ENCODE data around the gene NR4A3. TPM values are rescaled to one million over a fixed set of nuclear protein-coding genes. Genes with fewer than 3 reads are reported as not detected.

Gene NR4A3
- polyA plus RNA-seq, 3 donors, result 0.88 to 2.1 (median 0.92) TPM

GRCh38 chr9:99825172-99826046 lies 3.7 kb downstream of the NR4A3 start:
- peaks cover 52 to 66% of the 10 kb centered on the region in 2 donors for H3K4me1 ChIP-seq (ENCODE audit: control insufficient read depth in 1 of 2, insufficient read depth in 2 of 2, low read length in 2 of 2)
- TF ChIP-seq CTCF (IDR thresholded peaks at IDR 0.05), result no peak
- H3K9ac ChIP-seq (ENCODE audit: insufficient read depth, low read length, poor library complexity, severe bottlenecking), result peak overlapping the region; percentile 98
- intact Hi-C loops (cut with micrococcal nuclease), result loop anchor here (10.0 kb wide), 4 partner anchors 79 to 601 kb away; partner anchors contain the start of genes ALG2 (in 1 of the 2), ERP44 (in 1 of the 2), INVS (in 1 of the 2) and SEC61B (in 1 of the 2)
- H3K36me3 ChIP-seq (replicated peaks in 1 of 2; ENCODE audit: control insufficient read depth in 1 of 2, insufficient read depth in 2 of 2, low read length in 2 of 2), result no peaks in the 10 kb centered on the region
- H4K20me1 ChIP-seq (ENCODE audit: insufficient read depth, low read length), result peaks cover 31% of the 10 kb centered on the region
- no peak overlapping the region for H2AFZ ChIP-seq (ENCODE audit: insufficient read depth, low read depth, low read length, poor library complexity, severe bottlenecking)
- H3K27ac ChIP-seq (ENCODE audit: low read depth in 1 of 2, low read length in 2 of 2), result no peak overlapping the region
- Mint-ChIP-seq H3K36me3 (peaks cover 18 to 41% of the 10 kb centered on the region in 2 donors), H3K4me3 (peak overlapping the region; percentile 100), H3K27me3 (ENCODE audit: low read depth in 3 of 3) (peaks cover 79 to 89% (median 88%) of the 10 kb centered on the region in 3 donors), H3K27ac (peak overlapping the region in 3 of 7 donors; percentile 53 to 73 (median 56)), H3K4me1 (peaks cover 60% of the 10 kb centered on the region), H3K9me3 (peaks cover 0 to 56% (median 34%) of the 10 kb centered on the region in 7 donors)
- WGBS (ENCODE audit: insufficient coverage), result 4% methylated on average over 17 of the region's 44 CpGs
- H3K27me3 ChIP-seq (ENCODE audit: control insufficient read depth in 2 of 2, insufficient read depth in 2 of 2, low read length in 2 of 2), result peaks cover 73 to 81% of the 10 kb centered on the region in 2 donors
- peaks cover 0 to 32% of the 10 kb centered on the region in 2 donors for H3K9me3 ChIP-seq (replicated peaks in 1 of 2; ENCODE audit: control insufficient read depth in 1 of 2, insufficient read depth in 1 of 2, low read length in 2 of 2)
- no peaks in the 10 kb centered on the region for H3K79me2 ChIP-seq (ENCODE audit: insufficient read depth, low read length)
- peak overlapping the region; percentile 94 for H3K4me2 ChIP-seq (replicated peaks; ENCODE audit: extremely low read depth, low read length, poor library complexity, severe bottlenecking)
- peak overlapping the region in 1 of 3 experiments; percentile 93 for H3K4me3 ChIP-seq (replicated peaks in 1 of 3; ENCODE audit: low read depth in 2 of 3, low read length in 3 of 3)
- peak in 2 of 3 donors; percentile 30 to 45 for DNase-seq

GRCh38 chr9:99826579-99826978 lies 4.9 kb downstream of the NR4A3 start:
- peak in 2 of 3 donors; percentile 9 to 43 for DNase-seq
- peaks cover 31% of the 10 kb centered on the region for H4K20me1 ChIP-seq (ENCODE audit: insufficient read depth, low read length)
- Mint-ChIP-seq H3K4me1 (peaks cover 54% of the 10 kb centered on the region), H3K36me3 (peaks cover 18 to 41% of the 10 kb centered on the region in 2 donors), H3K4me3 (peak overlapping the region in 1 of 2 donors; percentile 100), H3K9me3 (peaks cover 0 to 56% (median 34%) of the 10 kb centered on the region in 7 donors), H3K27me3 (ENCODE audit: low read depth in 3 of 3) (peaks cover 85 to 100% (median 98%) of the 10 kb centered on the region in 3 donors), H3K27ac (no peak overlapping the region)
- no peak overlapping the region for H3K27ac ChIP-seq (ENCODE audit: low read depth in 1 of 2, low read length in 2 of 2)
- TF ChIP-seq CTCF (IDR thresholded peaks at IDR 0.05), result no peak
- H3K79me2 ChIP-seq (ENCODE audit: insufficient read depth, low read length), result no peaks in the 10 kb centered on the region
- WGBS (ENCODE audit: insufficient coverage), result no CpG with 5 or more reads among the region's 3 CpGs
- H3K4me2 ChIP-seq (replicated peaks; ENCODE audit: extremely low read depth, low read length, poor library complexity, severe bottlenecking), result no peak overlapping the region
- H3K4me1 ChIP-seq (ENCODE audit: control insufficient read depth in 1 of 2, insufficient read depth in 2 of 2, low read length in 2 of 2), result peaks cover 43 to 54% of the 10 kb centered on the region in 2 donors
- intact Hi-C loops (cut with micrococcal nuclease), result loop anchor here (10.0 kb wide), 4 partner anchors 78 to 602 kb away; partner anchors contain the start of genes ALG2 (in 1 of the 2), ERP44 (in 1 of the 2), INVS (in 1 of the 2) and SEC61B (in 1 of the 2)
- peaks cover 0 to 32% of the 10 kb centered on the region in 2 donors for H3K9me3 ChIP-seq (replicated peaks in 1 of 2; ENCODE audit: control insufficient read depth in 1 of 2, insufficient read depth in 1 of 2, low read length in 2 of 2)
- H3K4me3 ChIP-seq (replicated peaks in 1 of 3; ENCODE audit: low read depth in 2 of 3, low read length in 3 of 3), result no peak overlapping the region
- no peaks in the 10 kb centered on the region for H3K36me3 ChIP-seq (replicated peaks in 1 of 2; ENCODE audit: control insufficient read depth in 1 of 2, insufficient read depth in 2 of 2, low read length in 2 of 2)
- no peak overlapping the region for H3K9ac ChIP-seq (ENCODE audit: insufficient read depth, low read length, poor library complexity, severe bottlenecking)
- H3K27me3 ChIP-seq (ENCODE audit: control insufficient read depth in 2 of 2, insufficient read depth in 2 of 2, low read length in 2 of 2), result peaks cover 85 to 93% of the 10 kb centered on the region in 2 donors
- no peak overlapping the region for H2AFZ ChIP-seq (ENCODE audit: insufficient read depth, low read depth, low read length, poor library complexity, severe bottlenecking)

Data from CD14-positive monocyte (primary cell).